ENCODE results near the gene IFNAR1. TPM values are rescaled to one million over a fixed set of nuclear protein-coding genes. Genes with fewer than 3 reads are reported as not detected.

The IFNAR1 gene
- total and polyA plus RNA-seq, 2 donors (not counting 1 experiment from before 2014, with no cell fraction given), result 14.8 to 55.7 TPM

- DNase-seq (peak; percentile 84), ATAC-seq (ENCODE audit: low read depth) (peak; percentile 83)
- peaks cover 51% of the 10 kb centered on the region for H3K4me1 Mint-ChIP-seq
- no peak overlapping the region for H3K9ac ChIP-seq (ENCODE audit: low read length)
- H3K9me3 Mint-ChIP-seq (ENCODE audit: insufficient read depth), result no peaks in the 10 kb centered on the region
- H3K27ac Mint-ChIP-seq, result peak overlapping the region; percentile 94
- no peaks in the 10 kb centered on the region for H4K20me1 ChIP-seq (ENCODE audit: control insufficient read depth, insufficient read depth, low read length, poor library complexity, severe bottlenecking)
- WGBS (ENCODE audit: insufficient coverage), result 5% methylated on average over 6 of the region's 6 CpGs
- peaks cover 49 to 59% of the 10 kb centered on the region in 2 donors for H3K4me1 ChIP-seq (ENCODE audit: control insufficient read depth in 2 of 2, insufficient read depth in 2 of 2, low read length in 2 of 2)
- H3K36me3 ChIP-seq (replicated peaks in 1 of 2; ENCODE audit: control extremely low read depth in 1 of 2, control insufficient read depth in 1 of 2, extremely low read depth in 1 of 2, insufficient read depth in 2 of 2, low read length in 1 of 2), result peaks cover 0 to 35% of the 10 kb centered on the region in 2 experiments
- H3K27me3 ChIP-seq (replicated peaks in 1 of 4; ENCODE audit: control extremely low read depth in 1 of 4, control insufficient read depth in 3 of 4, insufficient read depth in 4 of 4, low read length in 3 of 4), result no peaks in the 10 kb centered on the region
- ChIA-PET POLR2A (interaction anchor here (0.7 to 2.1 kb wide), 5 partner anchors 12 to 356 kb away, joined by 3 to 10 read pairs (median 7); partner anchors contain the start of genes IL10RB and TMEM50B), CTCF (interaction anchor here (0.6 to 1.9 kb wide), 12 partner anchors 12 to 149 kb away, joined by 3 to 8 read pairs (median 3); partner anchors contain the start of genes IFNAR1 and IL10RB)
- intact Hi-C loops (cut with micrococcal nuclease), result loop anchor here (1.0 to 2.0 kb wide), 2 partner anchors 25 to 31 kb away; no protein-coding TSS in a partner anchor
- no peak for TF ChIP-seq EZH2 (IDR thresholded peaks at IDR 0.05; ENCODE audit: borderline replicate concordance, insufficient read depth, low read depth, low read length, poor library complexity, severe bottlenecking)
- no peak for TF ChIP-seq CTCF (IDR thresholded peaks at IDR 0.05)
- H2AFZ ChIP-seq (ENCODE audit: insufficient read depth, low read depth, low read length, poor library complexity, severe bottlenecking), result peak overlapping the region; percentile 10
- peak overlapping the region; percentile 72 for H3K4me3 Mint-ChIP-seq
- H3K9me3 ChIP-seq (ENCODE audit: control extremely low read depth in 1 of 3, control insufficient read depth in 2 of 3, insufficient read depth in 1 of 3, low read length in 2 of 3), result no peaks in the 10 kb centered on the region
- H3K79me2 ChIP-seq (ENCODE audit: control insufficient read depth, insufficient read depth, low read length), result peaks cover 10% of the 10 kb centered on the region
- peak overlapping the region; percentile 38 for H3K4me2 ChIP-seq (replicated peaks; ENCODE audit: low read depth, low read length, poor library complexity, severe bottlenecking)
- no peak overlapping the region for H3K4me3 ChIP-seq (ENCODE audit: control extremely low read depth in 1 of 5, extremely low read depth in 1 of 5, insufficient read depth in 1 of 5, low read depth in 2 of 5, low read length in 4 of 5)
- H3K27ac ChIP-seq (ENCODE audit: low read length in 2 of 2), result peak overlapping the region; percentile 66 to 84
- no peaks in the 10 kb centered on the region for H3K27me3 Mint-ChIP-seq
Measured at GRCh38 chr21:33296156-33296555, 28.6 kb upstream of the IFNAR1 start.

GRCh38 chr21:33299181-33299752, 25.5 kb upstream of the IFNAR1 start:
- POLR2A ChIA-PET, result interaction anchor here (0.5 to 1.8 kb wide), 5 partner anchors 14 to 103 kb away, joined by 3 to 5 read pairs (median 4); partner anchors contain the start of gene IFNAR1
- Histone ChIP-seq H3K27ac (ENCODE audit: low read length in 2 of 2) (peak overlapping the region; percentile 53 to 87), H3K79me2 (ENCODE audit: control insufficient read depth, insufficient read depth, low read length) (peaks cover 11% of the 10 kb centered on the region), H3K4me1 (ENCODE audit: control insufficient read depth in 2 of 2, insufficient read depth in 2 of 2, low read length in 2 of 2) (peaks cover 62 to 78% of the 10 kb centered on the region in 2 donors), H3K36me3 (replicated peaks in 1 of 2; ENCODE audit: control extremely low read depth in 1 of 2, control insufficient read depth in 1 of 2, extremely low read depth in 1 of 2, insufficient read depth in 2 of 2, low read length in 1 of 2) (peaks cover 0 to 9% of the 10 kb centered on the region in 2 experiments), H3K4me2 (replicated peaks; ENCODE audit: low read depth, low read length, poor library complexity, severe bottlenecking) (peak overlapping the region; percentile 54), H3K27me3 (replicated peaks in 1 of 4; ENCODE audit: control extremely low read depth in 1 of 4, control insufficient read depth in 3 of 4, insufficient read depth in 4 of 4, low read length in 3 of 4) (no peaks in the 10 kb centered on the region), H4K20me1 (ENCODE audit: control insufficient read depth, insufficient read depth, low read length, poor library complexity, severe bottlenecking) (no peaks in the 10 kb centered on the region), H3K4me3 (ENCODE audit: control extremely low read depth in 1 of 5, extremely low read depth in 1 of 5, insufficient read depth in 1 of 5, low read depth in 2 of 5, low read length in 4 of 5) (peak overlapping the region in 2 of 5 experiments; percentile 1 to 15), H3K9ac (ENCODE audit: low read length) (peak overlapping the region; percentile 33), H2AFZ (ENCODE audit: insufficient read depth, low read depth, low read length, poor library complexity, severe bottlenecking) (peak overlapping the region; percentile 35), H3K9me3 (ENCODE audit: control extremely low read depth in 1 of 3, control insufficient read depth in 2 of 3, insufficient read depth in 1 of 3, low read length in 2 of 3) (no peaks in the 10 kb centered on the region)
- Mint-ChIP-seq H3K27ac (peak overlapping the region; percentile 90), H3K4me3 (peak overlapping the region; percentile 67), H3K27me3 (no peaks in the 10 kb centered on the region), H3K9me3 (ENCODE audit: insufficient read depth) (no peaks in the 10 kb centered on the region), H3K4me1 (peaks cover 68% of the 10 kb centered on the region)
- TF ChIP-seq CTCF (IDR thresholded peaks at IDR 0.05) (peak; percentile 49), EZH2 (IDR thresholded peaks at IDR 0.05; ENCODE audit: borderline replicate concordance, insufficient read depth, low read depth, low read length, poor library complexity, severe bottlenecking) (no peak)
- ATAC-seq (ENCODE audit: low read depth) (peak; percentile 71), DNase-seq (peak; percentile 76)
- CTCF ChIA-PET, result interaction anchor here (0.6 to 2.0 kb wide), 17 partner anchors 9 to 145 kb away, joined by 3 to 8 read pairs (median 4); no protein-coding TSS in a partner anchor
- WGBS (ENCODE audit: insufficient coverage), result 2% methylated on average over 4 of the region's 5 CpGs
- intact Hi-C loops (cut with micrococcal nuclease), result no loop called here
